Heart left ventricle (tissue), 16 donors: ENCODE measurements around the gene DCDC2B. TPM values are rescaled to one million over a fixed set of nuclear protein-coding genes. Genes with fewer than 3 reads are reported as not detected.

Experiments
- ATAC-seq, 4 donors: fragments of 200-7000 bp; cut with Tn5 transposase; one replicate each; pipeline ENCODE4 v1.9.1; 2020 to 2022; ENCODE audit warnings: moderate library complexity in 4 of 4, mild to moderate bottlenecking in 3 of 4, moderate number of reproducible peaks in 1 of 4
- DNase-seq, 5 donors: peaks; one replicate each; pipeline ENCODE4 v3.0.0-alpha.2; 2020
- H3K27ac ChIP-seq, 12 donors: fragments of 200-600 bp; sonication (generic) in 4 of 12; one replicate each; pipeline versions ENCODE4 v1.5.0 to v1.8.0; 2016 to 2022; ENCODE audit warnings: mild to moderate bottlenecking in 2 of 12
- H3K27me3 ChIP-seq, 9 donors: fragments of 200-600 bp; sonication (generic) in 2 of 9; one replicate each; pipeline versions ENCODE4 v1.5.1 to v1.8.0; 2016 to 2022; ENCODE audit warnings: mild to moderate bottlenecking in 3 of 9
- H3K36me3 ChIP-seq, 9 donors: fragments of 200-600 bp; sonication (generic) in 2 of 9; one replicate each; pipeline versions ENCODE4 v1.5.0 to v1.8.0; 2018 to 2022; ENCODE audit warnings: mild to moderate bottlenecking in 2 of 9
- H3K4me1 ChIP-seq, 12 donors: fragments of 200-600 bp; sonication (generic) in 4 of 12; one replicate each; pipeline versions ENCODE4 v1.5.0 to v1.8.0; 2016 to 2022; ENCODE audit warnings: mild to moderate bottlenecking in 3 of 12
- H3K4me3 ChIP-seq, 12 donors: fragments of 200-600 bp; sonication (generic) in 4 of 12; one replicate each; pipeline versions ENCODE4 v1.5.0 to v1.8.0; 2017 to 2022; ENCODE audit warnings: mild to moderate bottlenecking in 9 of 12, moderate library complexity in 4 of 12
- H3K9me3 ChIP-seq, 12 donors: fragments of 200-600 bp; sonication (generic) in 4 of 12; one replicate each; pipeline versions ENCODE4 v1.5.0 to v1.8.0; 2016 to 2022; ENCODE audit warnings: mild to moderate bottlenecking in 1 of 12
- CTCF ChIP-seq, 12 donors: fragments of 200-600 bp; sonication (generic) in 4 of 12; IDR thresholded peaks; one replicate each; pipeline versions ENCODE4 v1.5.0 to v1.8.0; 2018 to 2022; ENCODE audit warnings: antibody characterized with exemption in 12 of 12, mild to moderate bottlenecking in 5 of 12
- POLR2A ChIP-seq, 2 donors: fragments of 450-650 bp; IDR thresholded peaks; one replicate each; pipeline ENCODE4 v1.6.1; 2017; ENCODE audit warnings: antibody characterized with exemption in 2 of 2, mild to moderate bottlenecking in 2 of 2, moderate library complexity in 2 of 2
- WGBS, 4 donors: extraction: QIAGEN DNeasy Blood & Tissue Kit in 2 of 4; methylation state at CpG; one replicate each; pipeline versions ENCODE4 v1.1.5 to v1.1.7; 2013 to 2018; 5-methylcytosine and 5-hydroxymethylcytosine counted together
- intact Hi-C, 10 donors: fragments of 100-400 bp; cut with DNase I; formaldehyde crosslinking; loops; one replicate each; pipeline versions ENCODE4 v1.11.1 to v1.14.2; 2022
- polyA plus RNA-seq, 2 donors: library from polyadenylated mRNA; stranded (reverse); fragments of 200-250 nt; gene quantifications; one replicate each; pipeline ENCODE4 v1.2.3, GENCODE V29; 2013
- total RNA-seq, 9 donors: library from RNA; depleted of rRNA in 2 of 9; stranded (reverse); fragments of >200 nt in 2 of 9; fragmentation: NEBNext Ultra II Directional in 3 of 9; extraction: Animal tissue kit (Norgen Biotek cat#: 25700) in 3 of 9; gene quantifications; one replicate each; pipeline versions ENCODE4 v1.1.0 to v1.2.4, GENCODE V29; 2016 to 2023
- donor health status: ischemic (EF 13 %, LVEDD 7.1; RV severe dilation, severe dysfunction).
- donor health status: healthy with polysubstance abuse.
- donor health status: DM: no; HTN: yes; CAD: no.
- donor health status: DM: no; HTN: no; CAD: no.
- donor health status: ischemic (EF 25% LVEDD 6.9; RV normal size, moderate dysfunction).
- donor health status: ischemic (EF 25% LVEDD 5.7; RV mildly dilated, moderate dysfunction).
- donor health status: healthy.
- donor health status: DM: yes; HTN: yes; CAD: no.
- donor health status: ischemic (EF 35%, LVEDD 5.7; RV mildly dilated, moderate dysfunction).
- donor health status: nonischemic (EF 11% LVEDD 7.7; RV severe dilation, severe dysfunction).
- donor health status: DM: yes; HTN: yes; CAD: no.
- donor health status: PGD.
- donor health status: ischemic (EF 29% LVEDD 5.4; RV normal size, mild dysfunction).
- donor health status: nonischemic (EF 23%, LVEDD 6.1; RV moderate dilation, normal function).

Gene DCDC2B
- total and polyA plus RNA-seq, 11 donors = not detected

- TF ChIP-seq POLR2A (IDR thresholded peaks at IDR 0.05) (no peak), CTCF (IDR thresholded peaks at IDR 0.05) (no peak)
- no peak overlapping the region for H3K27ac ChIP-seq
- DNase-seq (no peak), ATAC-seq (no peak)
- WGBS, 4 donors = 85 to 97% (median 91%) methylated on average over 1 of the region's 1 CpG
- H3K4me1 ChIP-seq = peaks cover 0 to 10% (median 0%) of the 10 kb centered on the region in 12 donors
- intact Hi-C loops = no loop called here
- no peak overlapping the region for H3K4me3 ChIP-seq
- H3K9me3 ChIP-seq = no peaks in the 10 kb centered on the region
- peaks cover 0 to 69% (median 62%) of the 10 kb centered on the region in 9 donors for H3K36me3 ChIP-seq
- H3K27me3 ChIP-seq = no peaks in the 10 kb centered on the region
Observed at GRCh38 chr1:32172621-32173245, 36.2 kb upstream of the DCDC2B start.

DNA sequence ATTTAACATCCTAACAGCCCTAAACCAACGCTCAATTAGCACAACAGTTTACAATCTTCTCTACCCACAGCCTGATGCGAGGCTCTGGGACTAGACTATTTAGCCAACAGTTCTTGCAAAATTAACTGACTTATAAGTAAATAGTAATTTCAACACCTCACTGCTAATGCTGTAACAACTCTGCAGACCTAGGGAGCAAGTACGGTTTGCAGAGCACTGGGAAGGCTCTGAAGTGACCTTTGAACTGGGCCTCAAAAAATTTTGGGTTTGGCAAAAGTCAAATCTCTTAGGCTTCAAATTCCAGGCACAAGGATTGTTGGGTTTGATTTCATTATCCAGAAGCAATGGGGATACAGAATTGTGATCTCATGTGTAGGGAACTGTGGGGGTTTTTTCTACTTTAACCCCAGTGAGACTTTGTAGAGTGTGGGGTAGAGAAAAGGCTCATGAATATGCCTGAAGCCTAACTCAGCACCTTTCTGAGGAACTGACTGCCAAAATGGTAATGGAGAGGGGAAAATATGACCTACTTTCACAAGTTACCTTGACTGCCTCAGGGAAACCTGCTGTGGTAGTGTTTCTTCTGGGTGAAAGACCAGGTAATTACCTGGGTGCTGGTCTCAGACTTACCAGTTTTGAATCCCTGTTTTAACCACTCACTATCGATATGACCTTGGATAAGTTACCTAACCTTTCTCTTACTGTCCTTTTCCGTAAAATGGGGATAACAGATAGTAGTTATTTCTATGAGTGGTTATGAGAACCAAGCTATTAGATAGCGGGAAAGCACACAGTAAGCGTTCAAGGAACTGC, 30.3 kb upstream of the DCDC2B start:
- Histone ChIP-seq H3K27ac (peak overlapping the region; percentile 80 to 99 (median 94)), H3K27me3 (no peaks in the 10 kb centered on the region), H3K4me3 (peak overlapping the region in 11 of 12 donors; percentile 30 to 81 (median 71)), H3K9me3 (no peaks in the 10 kb centered on the region), H3K36me3 (peaks cover 0 to 35% (median 30%) of the 10 kb centered on the region in 9 donors), H3K4me1 (peaks cover 4 to 43% (median 31%) of the 10 kb centered on the region in 12 donors)
- DNase-seq (no peak), ATAC-seq (no peak)
- no peak for TF ChIP-seq CTCF (IDR thresholded peaks at IDR 0.05)
- no peak for TF ChIP-seq POLR2A (IDR thresholded peaks at IDR 0.05)
- 85 to 92% (median 89%) methylated on average over 7 of the region's 7 CpGs for WGBS, 4 donors
- intact Hi-C loops = loop anchor here in 1 of 10 donors (2.0 kb wide), 1 partner anchor 70 kb away; the partner anchor contains the start of gene KPNA6

GRCh38 chr1:32179193-32179442, 29.8 kb upstream of the DCDC2B start:
- ATAC-seq = peak; percentile 16 to 27 (median 26)
- 8 to 12% (median 10%) methylated on average over 6 to 7 of the region's 7 CpGs for WGBS, 4 donors
- H3K36me3 ChIP-seq = peaks cover 0 to 37% (median 30%) of the 10 kb centered on the region in 9 donors

More at GRCh38 chr1:32179193-32179442, 29.8 kb upstream of the DCDC2B start:
- no peak for DNase-seq
- no peaks in the 10 kb centered on the region for H3K27me3 ChIP-seq
- intact Hi-C loops = loop anchor here in 1 of 10 donors (2.0 kb wide), 1 partner anchor 70 kb away; the partner anchor contains the start of gene KPNA6
- H3K4me3 ChIP-seq = peak overlapping the region; percentile 30 to 81 (median 69)
- H3K9me3 ChIP-seq = no peaks in the 10 kb centered on the region
- peak overlapping the region; percentile 80 to 99 (median 94) for H3K27ac ChIP-seq
- H3K4me1 ChIP-seq = peaks cover 4 to 49% (median 34%) of the 10 kb centered on the region in 12 donors
- no peak for TF ChIP-seq POLR2A (IDR thresholded peaks at IDR 0.05)
- no peak for TF ChIP-seq CTCF (IDR thresholded peaks at IDR 0.05)
